Caki2 (cell line): ENCODE results near the gene TRIM62. TPM values are rescaled to one million over a fixed set of nuclear protein-coding genes. Genes with fewer than 3 reads are reported as not detected.

ENCODE experiments used
- total RNA-seq: library from RNA; depleted of rRNA; stranded (reverse); fragments of >200 nt; shearing (Covaris generic); gene quantifications from 2 replicates; pipeline ENCODE4 v1.2.3, GENCODE V29; 2014; ENCODE audit warnings: low replicate concordance; rRNA removed

TRIM62 gene
- total RNA-seq, 1 experiment from 2014 or later, result 2.6 TPM

Other genes starting within 250 kb of the TRIM62 start
- 14.9 and 29.2 TPM in 2 replicates for gene RNF19B, start 217.2 kb downstream of the TRIM62 start, total RNA-seq
- 326 and 384 TPM in 2 replicates for gene AK2, start 145.2 kb downstream of the TRIM62 start, total RNA-seq
- gene AZIN2, start 100.9 kb downstream of the TRIM62 start, total RNA-seq, result 7.8 and 21.7 TPM in 2 replicates
- gene ZNF362, start 74.4 kb upstream of the TRIM62 start, total RNA-seq, result 6.0 and 8.6 TPM in 2 replicates
- not detected in 2 replicates for gene A3GALT2, start 139.1 kb upstream of the TRIM62 start, total RNA-seq
- gene PHC2, start 249.1 kb upstream of the TRIM62 start, total RNA-seq, result 54.9 and 82.5 TPM in 2 replicates